GM12872 (cell line): ENCODE results near the gene RNU5B-1.
A peak's percentile ranks its signal among the peaks of the same experiment; 100 is the strongest.

Experiments
- TF ChIP-seq, protein P1 (sequence below): IDR thresholded peaks from 3 replicates; pipeline ENCODE4 v1.5.1; 2011; ENCODE audit warnings: low read depth, mild to moderate bottlenecking, low read length, moderate library complexity; ENCODE audit not compliant: insufficient read depth

Gene RNU5B-1

DNA sequence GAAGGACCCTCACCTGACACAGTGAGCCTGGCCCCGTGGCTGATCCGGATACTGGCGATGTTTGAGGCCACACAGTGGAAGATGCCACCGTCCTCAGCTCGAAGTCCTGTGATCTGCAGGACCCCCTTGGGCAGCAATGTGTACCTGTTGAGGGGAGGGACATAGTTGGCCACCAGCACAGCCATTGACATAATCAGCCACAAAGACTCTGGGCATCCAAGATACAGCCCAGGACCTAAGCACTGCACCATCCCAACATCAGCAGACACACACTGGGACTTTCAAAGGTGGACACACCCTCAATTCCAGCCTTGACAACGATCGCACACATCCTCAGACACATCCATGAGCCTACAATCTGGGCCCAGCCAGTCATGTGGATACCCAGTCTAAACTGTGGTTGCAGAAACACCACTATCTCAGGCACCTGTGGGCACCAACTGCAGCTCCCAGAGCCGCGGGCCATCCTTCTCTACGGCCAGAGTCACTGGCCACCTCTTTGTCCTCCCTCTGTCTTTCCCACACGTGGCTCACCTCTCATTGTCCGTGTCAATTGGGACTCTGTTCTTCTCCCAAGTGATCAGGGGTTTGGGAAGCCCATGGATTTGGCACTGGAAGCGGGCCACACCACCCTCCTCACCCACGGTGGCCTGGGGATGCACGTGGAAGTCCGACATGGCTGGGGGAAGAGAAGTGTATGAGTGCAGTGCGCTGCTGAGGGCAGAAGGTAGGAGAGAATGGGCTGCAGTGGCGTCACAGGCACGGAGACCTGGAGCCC is 31.0 kb downstream of the RNU5B-1 start:
- TF ChIP-seq, protein P1, sequence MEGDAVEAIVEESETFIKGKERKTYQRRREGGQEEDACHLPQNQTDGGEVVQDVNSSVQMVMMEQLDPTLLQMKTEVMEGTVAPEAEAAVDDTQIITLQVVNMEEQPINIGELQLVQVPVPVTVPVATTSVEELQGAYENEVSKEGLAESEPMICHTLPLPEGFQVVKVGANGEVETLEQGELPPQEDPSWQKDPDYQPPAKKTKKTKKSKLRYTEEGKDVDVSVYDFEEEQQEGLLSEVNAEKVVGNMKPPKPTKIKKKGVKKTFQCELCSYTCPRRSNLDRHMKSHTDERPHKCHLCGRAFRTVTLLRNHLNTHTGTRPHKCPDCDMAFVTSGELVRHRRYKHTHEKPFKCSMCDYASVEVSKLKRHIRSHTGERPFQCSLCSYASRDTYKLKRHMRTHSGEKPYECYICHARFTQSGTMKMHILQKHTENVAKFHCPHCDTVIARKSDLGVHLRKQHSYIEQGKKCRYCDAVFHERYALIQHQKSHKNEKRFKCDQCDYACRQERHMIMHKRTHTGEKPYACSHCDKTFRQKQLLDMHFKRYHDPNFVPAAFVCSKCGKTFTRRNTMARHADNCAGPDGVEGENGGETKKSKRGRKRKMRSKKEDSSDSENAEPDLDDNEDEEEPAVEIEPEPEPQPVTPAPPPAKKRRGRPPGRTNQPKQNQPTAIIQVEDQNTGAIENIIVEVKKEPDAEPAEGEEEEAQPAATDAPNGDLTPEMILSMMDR = no peak

GRCh38 chr15:65336493-65337435 is 32.3 kb downstream of the RNU5B-1 start:
- TF ChIP-seq, protein P1 = 0 out of 3 replicates have a peak, but pooled peaks have one; percentile 14

DNA sequence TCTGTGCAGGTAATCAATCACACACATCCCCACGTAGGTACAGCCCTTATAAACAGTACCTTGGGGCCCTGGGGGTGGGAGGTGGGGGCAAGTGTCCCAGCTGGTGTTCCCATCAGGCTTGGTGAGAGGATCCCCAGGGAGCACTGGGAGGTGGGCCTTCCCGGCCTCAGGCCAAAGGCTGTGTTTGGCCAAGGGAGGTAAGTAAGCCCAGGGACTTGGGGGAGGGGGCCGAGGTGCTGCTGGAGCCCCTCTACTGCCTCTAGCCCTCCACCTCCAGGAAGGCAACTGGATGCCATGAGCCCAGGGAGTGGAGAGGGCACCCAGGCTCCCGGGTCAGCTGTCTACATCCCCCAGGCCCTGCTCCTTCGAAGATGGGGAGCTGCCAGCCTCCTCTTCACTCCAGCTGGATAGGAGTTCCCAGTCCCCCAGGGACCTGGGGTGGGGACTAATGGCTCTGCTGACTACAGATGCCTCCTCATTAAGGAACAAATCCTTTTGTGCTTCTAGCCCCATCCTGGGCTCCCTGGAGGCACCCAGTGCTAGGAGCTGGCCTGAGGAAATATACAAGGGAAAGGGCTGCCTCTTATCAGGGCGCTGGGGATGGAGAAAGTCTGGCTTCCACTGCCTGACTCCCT is 33.1 kb downstream of the RNU5B-1 start:
- TF ChIP-seq, protein P1 = no peak

GRCh38 chr15:65338366-65338765 is 33.9 kb downstream of the RNU5B-1 start:
- TF ChIP-seq, protein P1 = no peak

GRCh38 chr15:65338823-65339222 is 34.3 kb downstream of the RNU5B-1 start:
- TF ChIP-seq, protein P1 = no peak

GRCh38 chr15:65339416-65339815 is 34.9 kb downstream of the RNU5B-1 start:
- TF ChIP-seq, protein P1 = no peak

DNA sequence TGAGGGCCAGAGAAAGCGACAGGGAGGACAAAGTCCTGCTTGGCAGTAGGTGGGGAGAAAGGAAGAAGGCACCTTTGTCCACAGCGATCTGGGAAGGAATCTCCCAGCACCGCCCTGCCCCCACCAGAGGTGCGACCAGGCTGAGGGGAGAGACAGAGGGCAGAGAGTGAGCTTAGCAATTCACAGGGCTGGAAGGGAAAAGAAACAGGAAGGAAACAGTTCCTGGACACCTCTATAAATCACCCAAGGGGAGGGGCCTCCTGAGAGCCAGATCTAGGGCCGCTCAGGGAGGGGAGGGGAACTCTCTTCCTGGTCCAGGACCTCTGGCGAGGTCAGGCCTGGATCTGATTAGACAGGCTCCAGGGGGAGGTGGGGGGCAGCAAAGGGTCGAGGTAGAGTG is 35.4 kb downstream of the RNU5B-1 start:
- TF ChIP-seq, protein P1 = no peak
